Fibroblast of skin of left quadriceps (primary cell): ENCODE results near the gene FGD3.

Source experiments
- DNase-seq, 2 experiments: peaks; one replicate each; pipeline ENCODE4 v3.0.0-alpha.2; 2013; ENCODE audit warnings: low read depth in 2 of 2

Gene FGD3

DNA sequence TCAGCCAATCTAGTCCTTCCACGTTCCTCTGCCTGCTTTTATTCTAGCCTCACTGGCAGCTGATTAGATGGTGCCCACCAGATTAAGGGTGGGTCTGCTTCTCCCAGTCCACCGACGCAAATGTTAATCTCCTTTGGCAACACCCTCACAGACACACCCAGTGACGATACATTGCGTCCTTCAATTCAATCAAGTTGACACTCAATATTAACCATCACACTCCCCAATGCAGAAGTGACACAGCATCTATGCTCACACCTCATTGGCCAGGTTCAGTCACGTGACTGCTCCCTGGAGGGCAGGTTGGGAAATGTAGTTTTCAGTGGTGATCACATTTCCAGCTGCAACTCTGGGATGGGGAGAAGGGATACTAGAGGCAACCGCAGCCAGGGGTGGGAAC lies 124.1 kb downstream of the FGD3 start:
- no peak for DNase-seq

DNA sequence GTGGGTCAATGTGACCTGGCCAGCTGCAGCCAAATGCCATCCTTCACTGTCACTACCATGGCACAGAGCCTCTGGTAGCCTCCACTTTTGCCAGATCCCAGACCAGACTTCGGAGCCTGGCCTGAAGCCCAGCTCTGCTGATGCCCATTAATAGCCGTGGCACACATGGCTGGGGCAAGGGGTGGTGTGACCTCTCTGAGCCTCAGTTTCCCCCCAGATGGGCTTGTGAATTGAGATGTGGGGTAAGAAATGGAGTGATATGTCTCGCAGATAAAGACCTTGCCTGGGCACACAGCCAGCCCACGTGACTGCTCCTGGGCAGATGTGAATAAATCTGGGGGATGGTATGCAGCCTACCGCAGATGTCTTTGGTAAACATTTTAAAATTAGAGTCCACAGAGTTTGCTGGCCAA lies 125.1 kb downstream of the FGD3 start:
- peak in 1 of 2 experiments; percentile 20 for DNase-seq

DNA sequence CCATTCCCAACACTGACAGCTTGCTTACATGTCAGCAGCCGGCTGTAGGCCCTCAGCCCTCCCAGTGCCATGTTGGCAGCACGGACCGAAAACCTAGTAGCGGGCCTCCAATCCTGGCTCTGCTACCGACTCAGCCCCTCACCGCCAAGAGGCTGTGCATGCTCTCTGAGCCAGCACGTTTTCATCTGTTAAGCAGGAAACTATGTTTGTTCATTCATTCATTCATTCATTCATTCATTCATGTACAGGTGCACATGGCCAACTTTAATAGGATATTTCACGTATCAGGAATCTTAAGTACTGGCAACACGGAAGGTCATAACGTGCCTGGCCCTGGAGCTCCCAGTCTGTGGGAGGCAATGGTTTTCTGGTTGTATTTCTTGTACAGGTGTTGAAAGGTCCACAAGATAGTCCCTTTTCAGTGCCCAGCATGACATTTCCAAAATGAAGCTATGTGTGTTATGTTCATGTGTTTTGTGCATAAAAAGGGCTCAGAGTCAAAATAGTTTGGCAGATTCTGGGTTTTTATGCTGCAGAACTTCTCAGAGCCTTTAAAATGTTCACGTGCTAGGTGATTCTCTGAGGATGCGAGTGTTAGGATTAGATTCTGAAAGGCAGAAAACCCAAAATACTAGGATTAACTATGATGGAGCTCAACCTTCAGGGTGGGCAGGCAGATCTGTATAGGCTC lies 128.9 kb downstream of the FGD3 start:
- DNase-seq, result no peak

DNA sequence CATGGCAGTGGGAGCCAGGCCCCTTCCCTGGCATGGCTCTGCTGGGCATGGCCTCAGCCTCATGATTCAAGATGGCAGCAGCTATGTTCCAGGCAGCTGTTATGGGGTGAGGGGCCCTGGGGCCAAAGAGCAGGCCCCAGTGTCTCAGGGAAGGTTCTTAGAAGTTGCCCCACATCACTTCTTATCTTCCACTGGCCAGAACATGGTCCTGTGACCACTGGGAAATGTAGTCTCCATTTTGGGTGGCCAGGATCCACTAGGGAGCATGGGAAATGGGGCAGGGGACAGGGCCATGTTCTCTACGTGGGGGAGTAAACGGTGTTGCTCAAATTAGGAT lies 129.4 kb downstream of the FGD3 start:
- no peak for DNase-seq

DNA sequence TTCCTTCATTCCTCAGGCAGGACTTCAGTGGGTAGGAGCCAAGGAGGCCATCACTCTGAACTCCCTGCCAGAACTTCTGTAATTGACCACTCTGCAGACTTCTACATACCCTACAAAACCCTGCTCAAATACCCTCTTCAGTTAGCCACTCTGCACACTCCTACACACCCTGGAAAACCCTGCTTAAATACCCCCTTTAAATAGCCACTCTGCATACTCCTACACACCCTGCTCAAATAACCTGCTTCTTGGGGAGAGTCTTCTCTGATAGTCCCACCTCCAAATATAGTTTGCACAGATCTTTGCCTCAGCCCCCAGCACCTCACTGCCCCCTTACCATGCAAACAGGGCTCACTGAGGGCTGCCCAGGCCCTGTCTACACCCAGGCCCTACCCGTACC lies 130.0 kb downstream of the FGD3 start:
- DNase-seq, result no peak

DNA sequence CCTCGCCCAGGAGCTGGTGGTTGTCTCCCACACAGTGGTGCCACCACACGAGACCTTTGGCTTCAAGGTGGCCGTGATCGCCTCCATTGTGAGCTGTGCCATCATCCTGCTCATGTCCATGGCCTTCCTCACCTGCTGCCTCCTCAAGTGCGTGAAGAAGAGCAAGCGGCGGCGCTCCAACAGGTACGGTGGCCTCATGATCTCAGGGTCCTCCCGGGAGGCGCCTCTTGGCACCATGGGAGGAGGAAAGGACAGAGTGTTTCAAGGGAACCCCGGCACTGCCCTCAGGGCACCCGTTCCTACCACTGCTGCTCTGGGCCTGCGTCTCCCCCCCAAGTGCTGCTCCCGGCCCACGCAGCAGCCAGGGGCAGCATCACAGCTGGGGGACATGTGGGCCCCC lies 130.5 kb downstream of the FGD3 start:
- DNase-seq, result no peak

DNA sequence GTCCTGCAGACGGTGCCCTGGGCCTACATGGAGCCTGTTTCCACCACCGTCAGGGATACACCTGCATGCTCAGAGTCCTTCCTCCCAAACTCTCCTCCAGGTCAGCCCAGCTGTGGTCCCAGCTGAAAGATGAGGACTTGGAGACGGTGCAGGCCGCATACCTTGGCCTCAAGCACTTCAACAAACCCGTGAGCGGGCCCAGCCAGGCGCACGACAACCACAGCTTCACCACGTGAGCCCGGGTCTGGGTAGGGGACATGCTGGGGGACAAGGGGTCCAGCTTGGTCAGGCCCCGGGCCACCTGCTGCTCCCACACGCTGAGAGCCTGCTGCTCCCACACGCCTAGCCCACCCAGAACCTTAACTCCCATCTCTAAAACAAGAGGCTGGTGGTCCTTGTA lies 132.0 kb downstream of the FGD3 start:
- no peak for DNase-seq

DNA sequence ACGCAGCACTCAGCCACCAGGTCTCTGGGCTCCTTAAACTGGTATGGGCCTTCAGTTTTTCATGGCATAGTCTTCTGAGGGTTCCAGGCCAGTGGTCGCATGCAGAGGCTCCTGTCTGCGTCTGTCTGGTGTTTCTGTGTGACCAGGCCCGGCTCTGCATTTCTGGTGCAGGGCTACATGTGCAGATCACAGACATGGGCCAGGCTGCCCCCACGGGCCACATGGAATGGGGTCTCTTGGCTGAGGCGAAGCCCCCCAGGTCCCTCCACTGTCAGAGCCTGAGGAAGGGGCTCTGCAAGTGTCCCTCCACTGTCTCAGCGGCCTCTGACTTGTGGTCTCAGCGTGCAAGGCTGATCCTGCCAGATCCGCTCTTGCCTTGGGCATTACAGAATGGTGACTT lies 133.1 kb downstream of the FGD3 start:
- DNase-seq, result no peak

DNA sequence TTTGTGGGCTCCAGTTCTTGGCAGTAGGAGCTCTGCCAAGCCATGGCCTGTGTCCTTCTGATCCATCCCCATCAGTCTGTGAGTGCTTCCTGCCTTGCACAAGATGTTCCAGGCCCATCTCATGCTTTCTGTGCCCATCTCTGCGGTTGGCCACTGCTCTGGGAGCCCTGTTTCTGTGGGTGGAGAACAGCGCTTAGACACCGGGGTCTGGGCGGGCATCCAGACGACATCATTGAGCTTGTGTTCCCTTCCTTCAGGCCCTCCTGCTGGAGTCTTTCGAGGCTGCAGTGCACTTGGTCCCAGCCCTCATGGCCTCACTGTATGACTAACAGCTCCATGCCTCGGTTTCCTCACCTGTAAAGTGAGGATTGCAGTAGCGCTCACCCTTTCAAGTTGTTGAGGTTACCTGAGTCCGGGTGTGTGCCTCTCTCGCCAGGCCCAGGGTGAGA lies 133.8 kb downstream of the FGD3 start:
- no peak for DNase-seq

DNA sequence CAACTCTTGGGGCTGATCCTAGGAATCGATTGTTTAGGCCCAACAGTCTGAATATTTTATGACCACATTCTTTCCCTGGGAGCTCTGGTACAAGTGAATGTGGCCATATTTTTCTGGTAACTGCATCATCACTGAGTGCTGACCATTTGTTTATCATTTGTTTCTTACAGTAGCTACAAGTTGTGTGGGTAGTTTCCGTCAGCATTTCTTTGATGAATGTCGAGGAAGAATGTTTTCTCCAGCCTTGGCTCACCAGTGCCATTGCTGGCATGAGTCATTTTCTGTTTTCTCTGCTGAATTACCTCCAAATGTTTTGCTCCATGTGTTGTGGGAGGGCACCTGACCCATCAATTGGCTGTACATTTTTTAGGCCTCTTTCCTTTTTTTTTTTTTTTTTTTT lies 134.6 kb downstream of the FGD3 start:
- DNase-seq, result peak in 1 of 2 experiments; percentile 23

DNA sequence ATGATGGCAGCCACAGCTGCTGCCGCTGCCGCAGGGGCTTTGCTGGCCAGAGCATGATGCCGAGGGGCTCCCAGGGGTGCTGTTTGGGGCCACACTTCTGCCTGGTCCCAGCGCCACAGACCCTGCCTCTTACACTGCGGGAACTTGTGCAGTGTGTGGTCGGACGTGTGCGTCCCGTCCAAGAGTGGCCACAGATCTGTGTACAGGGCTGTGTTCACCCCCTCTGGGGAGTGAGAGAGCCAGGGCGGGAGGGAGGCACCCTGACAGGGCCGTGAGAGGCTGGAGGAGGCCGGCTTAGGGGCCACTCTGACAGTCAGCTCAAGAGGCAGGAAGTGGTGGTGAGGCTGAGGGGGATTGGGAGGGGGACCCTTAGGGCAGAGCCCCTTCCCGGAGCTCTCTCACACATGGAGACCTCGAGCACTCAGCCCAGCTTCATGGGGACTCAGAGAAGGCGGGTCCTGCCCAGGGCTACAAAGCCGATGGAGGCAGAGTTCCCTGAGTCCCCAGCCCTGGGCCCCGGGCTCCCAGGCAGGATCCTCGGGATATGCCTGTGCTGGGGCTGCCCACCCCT lies 135.6 kb downstream of the FGD3 start:
- no peak for DNase-seq

DNA sequence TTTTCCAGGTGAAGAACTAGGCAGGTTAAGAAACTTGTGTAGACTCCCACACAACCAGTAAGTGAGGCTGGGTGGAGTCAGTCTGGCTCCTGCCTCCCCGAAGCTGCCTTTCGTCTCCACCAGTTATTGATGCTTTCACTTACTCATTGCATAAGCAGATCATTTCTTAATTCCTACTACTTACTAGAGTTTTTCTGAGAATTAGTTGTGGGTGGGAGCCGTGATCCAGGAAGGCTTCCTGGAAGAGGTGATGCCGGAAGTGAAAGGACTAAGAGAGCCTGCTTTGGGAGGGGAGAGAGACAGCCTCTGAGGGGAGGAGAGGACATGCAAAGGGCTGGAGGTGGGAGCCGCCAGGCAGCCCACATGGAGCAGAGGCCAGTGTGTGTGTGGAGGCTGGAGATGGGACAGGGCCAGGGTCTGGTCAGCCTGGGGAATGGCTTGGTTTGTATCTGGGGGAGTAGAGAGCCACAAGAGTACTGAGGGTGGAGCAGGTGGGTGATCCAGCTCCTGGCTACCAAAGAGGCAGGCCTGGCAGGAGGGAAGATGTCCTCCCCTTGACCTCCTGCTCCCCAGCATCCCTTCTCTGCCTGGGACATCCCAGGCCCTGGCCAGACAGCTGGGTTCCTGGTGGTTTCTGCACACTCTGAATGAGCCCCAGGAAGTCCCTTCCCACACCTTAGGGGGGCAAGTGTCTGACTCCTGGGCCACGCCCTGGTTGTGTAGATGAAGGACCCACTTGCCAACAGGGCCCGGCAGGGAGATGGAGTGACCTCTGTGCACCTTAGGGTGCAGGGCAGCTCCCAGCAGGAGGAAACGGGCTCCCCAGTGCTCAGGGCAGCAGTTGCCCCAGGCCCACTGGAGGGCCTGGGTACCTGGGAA lies 136.5 kb downstream of the FGD3 start:
- DNase-seq, result no peak

DNA sequence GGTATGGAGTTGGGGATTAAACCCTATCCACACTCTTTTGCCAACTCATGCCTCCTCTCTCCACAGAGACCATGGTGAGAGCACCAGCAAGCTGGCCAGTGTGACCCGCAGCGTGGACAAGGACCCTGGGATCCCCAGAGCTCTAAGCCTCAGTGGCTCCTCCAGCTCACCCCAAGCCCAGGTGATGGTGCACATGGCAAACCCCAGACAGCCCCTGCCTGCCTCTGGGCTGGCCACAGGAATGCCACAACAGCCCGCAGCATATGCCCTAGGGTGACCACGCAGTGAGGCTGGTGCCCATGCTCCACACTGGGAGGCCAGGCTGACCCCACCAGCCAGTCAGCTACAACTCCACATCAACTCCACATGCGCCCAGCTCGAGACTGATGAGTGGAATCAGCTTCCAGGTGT lies 137.2 kb downstream of the FGD3 start:
- DNase-seq, result no peak

DNA sequence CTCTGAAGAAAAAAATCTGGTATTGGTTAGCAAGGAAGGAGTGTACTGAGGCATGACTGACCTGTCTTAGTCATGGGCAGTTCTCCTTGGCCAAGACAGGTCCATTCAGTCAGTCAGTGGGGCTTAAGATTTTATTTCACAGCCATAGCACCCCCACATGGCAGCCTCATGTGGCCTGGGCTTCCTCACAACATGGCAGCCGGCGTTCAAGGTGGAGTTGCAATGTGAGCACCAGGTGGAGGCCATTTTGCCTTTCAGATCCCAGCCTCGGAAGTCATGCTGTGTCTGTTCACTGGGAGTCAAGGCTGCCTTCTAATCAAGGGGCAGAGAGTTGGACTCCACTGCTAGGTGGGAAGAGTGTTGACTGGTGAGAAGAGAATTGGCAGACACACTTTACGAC lies 138.4 kb downstream of the FGD3 start:
- no peak for DNase-seq
